ENCODE measurements around the gene SLC2A3. TPM values are rescaled to one million over a fixed set of nuclear protein-coding genes. Genes with fewer than 3 reads are reported as not detected.
"Not testable (repeated sequence)": the region's sequence is repeated elsewhere in the genome, so short reads cannot be mapped to it uniquely, and the experiment has no call there.

Gene SLC2A3
- total and polyA plus RNA-seq, 9 donors, result 14.1 to 100 (median 28.0) TPM

DNA sequence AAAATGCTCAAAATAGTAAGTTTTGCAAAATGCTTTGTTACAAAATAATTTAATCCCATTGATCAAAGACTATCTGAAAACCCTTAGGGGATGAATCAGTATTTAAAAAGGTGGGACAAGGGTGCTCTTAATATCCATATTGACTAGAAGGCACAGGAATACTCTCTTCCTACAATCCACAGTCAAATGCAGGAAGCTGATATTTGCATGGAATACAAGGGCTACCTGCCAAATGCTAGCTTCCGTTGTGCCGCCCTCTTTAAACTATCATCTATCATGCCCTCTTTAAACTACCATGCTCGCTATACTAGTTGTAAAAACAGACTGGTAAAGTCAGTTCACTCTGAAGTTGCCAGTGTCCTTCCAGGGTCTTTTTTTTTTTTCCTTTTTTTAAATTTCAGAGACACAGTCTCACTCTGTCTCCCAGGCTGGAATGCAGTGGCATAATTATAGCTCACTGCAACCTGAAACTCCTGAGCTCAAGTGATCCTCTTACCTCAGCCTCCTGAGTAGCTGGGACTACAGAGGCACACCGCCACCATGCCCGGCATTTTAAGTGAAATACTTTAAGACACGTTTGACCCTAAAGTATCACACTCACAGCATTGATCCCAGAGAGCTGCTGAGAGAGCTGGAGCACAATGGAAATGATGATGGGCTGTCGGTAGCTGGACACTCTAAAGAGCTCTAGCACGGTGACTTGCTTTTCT lies 6.7 kb downstream of the SLC2A3 start:
- 79 to 84% (median 81%) methylated on average over 8 of the region's 8 CpGs for WGBS, 3 donors
- H3K36me3 ChIP-seq, result no peaks in the 10 kb centered on the region

GRCh38 chr12:7927470-7927869 lies 8.5 kb downstream of the SLC2A3 start:
- Histone ChIP-seq H3K27me3 (no peaks in the 10 kb centered on the region), H3K9me3 (no peaks in the 10 kb centered on the region), H3K4me3 (no peak overlapping the region), H3K36me3 (no peaks in the 10 kb centered on the region), H3K27ac (no peak overlapping the region), H3K4me1 (ENCODE audit: insufficient read depth) (no peaks in the 10 kb centered on the region)
- WGBS, 3 donors, result 86 to 98% (median 96%) methylated on average over 4 of the region's 4 CpGs
- TF ChIP-seq EP300 (IDR thresholded peaks at IDR 0.05) (no peak), POLR2A (IDR thresholded peaks at IDR 0.05) (no peak), CTCF (IDR thresholded peaks at IDR 0.05) (no peak)
- intact Hi-C loops (cut with DNase I), result no loop called here
- DNase-seq, result no peak

More for the DNA sequence above, 6.7 kb downstream of the SLC2A3 start:
- Histone ChIP-seq H3K27me3 (no peaks in the 10 kb centered on the region), H3K4me1 (ENCODE audit: insufficient read depth) (peaks cover 1% of the 10 kb centered on the region), H3K27ac (no peak overlapping the region), H3K9me3 (no peaks in the 10 kb centered on the region), H3K4me3 (no peak overlapping the region)
- intact Hi-C loops (cut with DNase I), result no loop called here
- DNase-seq, result no peak
- no peak for TF ChIP-seq CTCF (IDR thresholded peaks at IDR 0.05)
- TF ChIP-seq EP300 (IDR thresholded peaks at IDR 0.05), result no peak
- no peak for TF ChIP-seq POLR2A (IDR thresholded peaks at IDR 0.05)

DNA sequence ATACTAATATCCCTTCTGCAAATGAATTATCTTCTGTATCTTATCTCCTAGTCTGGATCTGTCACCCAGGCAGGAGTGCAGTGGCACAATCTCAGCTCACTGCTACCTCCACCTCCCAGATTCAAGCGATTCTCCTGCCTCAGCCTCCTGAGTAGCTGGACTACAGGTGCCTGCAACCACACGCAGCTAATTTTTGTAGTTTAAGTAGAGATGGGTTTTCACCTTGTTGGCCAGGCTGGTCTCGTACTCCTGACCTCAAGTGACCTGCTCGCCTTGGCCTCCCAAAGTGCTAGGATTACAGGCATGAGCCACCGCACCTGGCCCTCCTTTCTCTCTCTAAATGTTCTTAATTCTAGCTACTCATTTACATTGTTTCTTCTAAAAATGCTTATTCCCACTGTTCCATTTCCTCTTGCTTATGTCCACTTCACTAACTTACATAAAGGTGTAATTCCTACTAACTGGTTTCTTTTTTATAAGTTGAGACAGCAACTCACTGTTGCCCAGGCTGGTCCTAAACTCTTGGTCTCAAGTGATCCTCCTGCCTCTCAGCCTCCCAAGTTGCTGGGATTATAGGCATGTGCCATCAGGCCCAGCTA lies 9.8 kb downstream of the SLC2A3 start:
- H3K4me3 ChIP-seq; H3K36me3 ChIP-seq; H3K27ac ChIP-seq; intact Hi-C loops (cut with DNase I); H3K9me3 ChIP-seq; H3K27me3 ChIP-seq; H3K4me1 ChIP-seq (ENCODE audit: insufficient read depth); DNase-seq: not testable (repeated sequence)
- WGBS, 3 donors, result 88 to 95% (median 91%) methylated on average over 5 of the region's 5 CpGs

GRCh38 chr12:7923241-7924236 lies 12.4 kb downstream of the SLC2A3 start:
- WGBS, 3 donors, result 93 to 96% (median 95%) methylated on average over 15 of the region's 15 CpGs
- no peak for TF ChIP-seq CTCF (IDR thresholded peaks at IDR 0.05)
- TF ChIP-seq EP300 (IDR thresholded peaks at IDR 0.05), result no peak
- TF ChIP-seq POLR2A (IDR thresholded peaks at IDR 0.05), result no peak
- H3K9me3 ChIP-seq, result no peaks in the 10 kb centered on the region
- H3K36me3 ChIP-seq, result no peaks in the 10 kb centered on the region
- H3K4me1 ChIP-seq (ENCODE audit: insufficient read depth), result no peaks in the 10 kb centered on the region
- H3K27me3 ChIP-seq, result no peaks in the 10 kb centered on the region
- H3K27ac ChIP-seq, result no peak overlapping the region
- DNase-seq, result no peak
- no peak overlapping the region for H3K4me3 ChIP-seq
- intact Hi-C loops (cut with DNase I), result no loop called here

- H3K27ac ChIP-seq; H3K4me1 ChIP-seq (ENCODE audit: insufficient read depth); H3K9me3 ChIP-seq; H3K27me3 ChIP-seq; intact Hi-C loops (cut with DNase I); H3K4me3 ChIP-seq; H3K36me3 ChIP-seq; DNase-seq: not testable (repeated sequence)
- 81 to 91% (median 82%) methylated on average over 12 of the region's 12 CpGs for WGBS, 3 donors
These were observed 14.8 kb downstream of the SLC2A3 start for GRCh38 chr12:7921181-7921580.

GRCh38 chr12:7918268-7918590 lies 17.8 kb downstream of the SLC2A3 start:
- H3K4me1 ChIP-seq (ENCODE audit: insufficient read depth); H3K27ac ChIP-seq; H3K27me3 ChIP-seq; H3K36me3 ChIP-seq; DNase-seq; H3K4me3 ChIP-seq; intact Hi-C loops (cut with DNase I); H3K9me3 ChIP-seq: not testable (repeated sequence)
- WGBS, 3 donors, result 85 to 87% (median 87%) methylated on average over 7 of the region's 7 CpGs
